HCT116 (cell line): Measurements from ENCODE around the gene BEGAIN. TPM values are rescaled to one million over a fixed set of nuclear protein-coding genes. Genes with fewer than 3 reads are reported as not detected.

Experiments
- ATAC-seq: fragments of 200-7000 bp; cut with Tn5 transposase; 2 replicates; pipeline ENCODE4 v1.9.1; 2020; ENCODE audit warnings: mild to moderate bottlenecking, moderate library complexity
- BruUV-seq: library from RNA; stranded (reverse); fragments of 400-500 nt; replicated peaks from 2 replicates; lab custom pipeline; 2021; lab: Mats Ljungman, UMichigan
- CTCF ChIA-PET: fragments of 300-600 bp; sonication (Branson Sonifier 250); formaldehyde crosslinking; loops from one replicate; lab custom pipeline; 2021; ENCODE audit warnings: antibody characterized with exemption; lab: Charles Lee
- POLR2A ChIA-PET: fragments of 300-600, 350-600 bp; sonication (Branson Sonifier 250); formaldehyde crosslinking; loops from one replicate; lab custom pipeline; 2021; ENCODE audit warnings: antibody characterized with exemption; lab: Charles Lee
- RAD21 ChIA-PET, 2 experiments: fragments of 300-600 bp; sonication (Branson Sonifier 250); formaldehyde crosslinking; loops; one replicate each; lab custom pipeline; 2023; ENCODE audit warnings: low total read pairs in 2 of 2; ENCODE audit not compliant: uncharacterized antibody in 2 of 2, unreplicated experiment in 2 of 2, low non-redundant PET in 1 of 2; lab: Charles Lee
- DNase-seq: peaks from one replicate; pipeline ENCODE4 v3.0.0-alpha.2; 2010; ENCODE audit warnings: low read depth, low spot score
- H2AFZ ChIP-seq: fragments of 200-600 bp; shearing (Covaris generic), sonication (generic); 2 replicates; pipeline ENCODE4 v1.6.1; 2017; ENCODE audit warnings: low read depth, mixed run types, mixed read lengths, antibody characterized with exemption, low read length; ENCODE audit not compliant: poor library complexity, severe bottlenecking
- H3K27ac ChIP-seq: 2 replicates; pipeline ENCODE4 v1.5.1; 2012; ENCODE audit warnings: low read depth, low read length
- H3K27me3 ChIP-seq: fragments of 200-600 bp; sonication (generic); 2 replicates; pipeline ENCODE4 v1.6.1; 2016; ENCODE audit warnings: mixed run types, low read length, mixed read lengths; ENCODE audit not compliant: insufficient read depth
- H3K36me3 ChIP-seq, 2 experiments: fragments of 200-500 bp in 1 of 2; fragments of 200-600 bp in 1 of 2; sonication (Bioruptor generic) in 1 of 2; sonication (generic) in 1 of 2; 2 replicates each; pipeline versions ENCODE4 v1.5.1 to v1.6.1; 2014 to 2016; ENCODE audit warnings: low read length in 2 of 2, inconsistent platforms in 1 of 2, mixed read lengths in 1 of 2, mixed run types in 1 of 2; ENCODE audit not compliant: insufficient read depth in 2 of 2, control insufficient read depth in 1 of 2
- H3K4me1 ChIP-seq, 2 experiments: fragments of 200-600 bp in 1 of 2; sonication (generic) in 1 of 2; 2 replicates each; pipeline versions ENCODE4 v1.5.1 to v1.6.1; 2012 to 2017; ENCODE audit warnings: low read length in 2 of 2, inconsistent platforms in 1 of 2, mild to moderate bottlenecking in 1 of 2, mixed read lengths in 1 of 2, mixed run types in 1 of 2, moderate library complexity in 1 of 2; ENCODE audit not compliant: insufficient read depth in 2 of 2, control insufficient read depth in 1 of 2
- H3K4me2 ChIP-seq: fragments of 200-600 bp; sonication (generic); 2 replicates; pipeline ENCODE4 v1.6.1; 2017; ENCODE audit warnings: mixed run types, low read length, mixed read lengths
- H3K4me3 ChIP-seq, 2 experiments: fragments of 200-600 bp in 1 of 2; sonication (generic) in 1 of 2; replicated peaks in 1 of 2; 2 replicates each; pipeline ENCODE4 v1.5.1; 2011 to 2016; ENCODE audit warnings: low read length in 2 of 2, control low read depth in 1 of 2, low read depth in 1 of 2, mild to moderate bottlenecking in 1 of 2, mixed read lengths in 1 of 2, mixed run types in 1 of 2
- H3K79me2 ChIP-seq: fragments of 200-600 bp; sonication (generic); 2 replicates; pipeline ENCODE4 v1.6.1; 2017; ENCODE audit warnings: mild to moderate bottlenecking, mixed run types, low read length, moderate library complexity, mixed read lengths; ENCODE audit not compliant: insufficient read depth
- H3K9ac ChIP-seq: fragments of 200-600 bp; sonication (generic); 2 replicates; pipeline ENCODE4 v1.6.1; 2016; ENCODE audit warnings: low read length, mixed read lengths
- H3K9me2 ChIP-seq: fragments of 200-600 bp; sonication (generic), shearing (Covaris generic); 2 replicates; pipeline ENCODE4 v1.6.1; 2017; ENCODE audit warnings: mixed run types, mild to moderate bottlenecking, moderate library complexity; ENCODE audit not compliant: insufficient read depth
- H3K9me3 ChIP-seq, 2 experiments: fragments of 200-500 bp in 1 of 2; fragments of 200-600 bp in 1 of 2; sonication (Bioruptor generic) in 1 of 2; sonication (generic) in 1 of 2; 2 replicates each; pipeline ENCODE4 v1.6.1; 2014 to 2017; ENCODE audit warnings: low read length in 2 of 2, mixed read lengths in 2 of 2, inconsistent platforms in 1 of 2, low read depth in 1 of 2, mild to moderate bottlenecking in 1 of 2, mixed run types in 1 of 2, moderate library complexity in 1 of 2; ENCODE audit not compliant: control insufficient read depth in 1 of 2, insufficient read depth in 1 of 2
- H4K20me1 ChIP-seq: fragments of 200-600 bp; sonication (generic), shearing (Covaris generic); 2 replicates; pipeline ENCODE4 v1.6.1; 2017; ENCODE audit warnings: mixed run types, mild to moderate bottlenecking, moderate library complexity; ENCODE audit not compliant: insufficient read depth
- CBX3 ChIP-seq: IDR thresholded peaks from 2 replicates; pipeline ENCODE4 v1.6.1; 2012; ENCODE audit warnings: low read depth
- EGR1 ChIP-seq: IDR thresholded peaks from 2 replicates; pipeline ENCODE4 v1.6.1; 2012; ENCODE audit warnings: low read depth
- EZH2 ChIP-seq: fragments of 200-600 bp; sonication (generic); IDR thresholded peaks from 2 replicates; pipeline ENCODE4 v1.6.1; 2017; ENCODE audit warnings: antibody characterized with exemption, mixed run types
- EZH2phosphoT487 ChIP-seq: fragments of 200-600 bp; IDR thresholded peaks from 2 replicates; pipeline ENCODE4 v1.6.1; 2018; ENCODE audit warnings: antibody characterized with exemption, borderline replicate concordance
- FOSL1 ChIP-seq: IDR thresholded peaks from 2 replicates; pipeline ENCODE4 v1.6.1; 2012; ENCODE audit warnings: low read depth
- JUND ChIP-seq: IDR thresholded peaks from 2 replicates; pipeline ENCODE4 v1.6.1; 2012
- SRF ChIP-seq: IDR thresholded peaks from 2 replicates; pipeline ENCODE4 v1.6.1; 2012; ENCODE audit warnings: low read depth
- YY1 ChIP-seq: IDR thresholded peaks from 2 replicates; pipeline ENCODE4 v1.6.1; 2011; ENCODE audit warnings: low read length, low read depth, moderate library complexity, mild to moderate bottlenecking; ENCODE audit not compliant: insufficient replicate concordance; ENCODE audit errors: extremely low read depth
- intact Hi-C: fragments of 100-400 bp; cut with micrococcal nuclease; formaldehyde crosslinking; loops from 2 replicates; pipeline ENCODE4 v1.10.0; 2022
- total RNA-seq: library from RNA; stranded (reverse); gene quantifications from one replicate; pipeline ENCODE4 v1.2.1, GENCODE V29; 2021; ENCODE audit not compliant: unreplicated experiment
- TF ChIP-seq, protein P1 (sequence below): IDR thresholded peaks from 2 replicates; pipeline ENCODE4 v1.6.1; 2012
- TF ChIP-seq, protein P2 (sequence below): IDR thresholded peaks from 2 replicates; pipeline ENCODE4 v1.6.1; 2012; ENCODE audit warnings: low read depth
- TF ChIP-seq, protein P3 (sequence below): IDR thresholded peaks from 2 replicates; pipeline ENCODE4 v1.6.1; 2011; ENCODE audit warnings: mild to moderate bottlenecking, low read length, moderate library complexity; ENCODE audit not compliant: insufficient replicate concordance; ENCODE audit errors: extremely low read depth
- TF ChIP-seq, protein P4 (sequence below), 3 experiments: fragments of 200-600 bp in 1 of 3; sonication (generic) in 1 of 3; IDR thresholded peaks in 2 of 3; conservative IDR thresholded peaks in 1 of 3; 2 replicates each; pipeline ENCODE4 v1.5.1; 2012 to 2017; ENCODE audit warnings: low read depth in 2 of 3, low read length in 2 of 3, antibody characterized with exemption in 1 of 3, borderline replicate concordance in 1 of 3, control low read depth in 1 of 3, mild to moderate bottlenecking in 1 of 3, mixed read lengths in 1 of 3, mixed run types in 1 of 3, moderate library complexity in 1 of 3; ENCODE audit not compliant: insufficient read depth in 1 of 3

Gene BEGAIN
- total RNA-seq, 1 experiment from 2014 or later: 8.5 TPM

DNA sequence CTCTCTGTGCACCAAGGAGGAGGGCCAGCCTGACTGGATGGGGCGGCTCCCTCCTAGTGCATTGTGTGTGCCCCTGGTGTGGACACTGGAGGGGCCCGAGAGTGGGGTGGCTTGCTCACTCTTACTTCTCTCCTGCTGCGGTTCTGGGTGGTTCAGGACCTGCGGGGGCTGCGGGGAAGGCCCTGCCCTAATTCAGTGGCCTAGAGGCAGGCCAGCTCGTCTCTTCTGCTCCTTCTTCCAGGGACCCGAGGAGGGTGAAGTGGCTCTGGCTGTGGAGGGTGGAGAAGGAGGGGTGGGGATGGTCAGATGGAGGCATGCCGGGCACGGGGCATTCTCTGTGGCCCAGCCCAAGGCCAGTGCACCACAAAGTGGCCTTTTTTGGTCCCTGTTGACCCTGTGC is 87.1 kb downstream of the BEGAIN start:
- H3K4me1 ChIP-seq: peaks cover 0 to 5% of the 10 kb centered on the region in 2 experiments; a peak in 2 of 4 replicates
- no peak for ATAC-seq
- TF ChIP-seq, protein P1, sequence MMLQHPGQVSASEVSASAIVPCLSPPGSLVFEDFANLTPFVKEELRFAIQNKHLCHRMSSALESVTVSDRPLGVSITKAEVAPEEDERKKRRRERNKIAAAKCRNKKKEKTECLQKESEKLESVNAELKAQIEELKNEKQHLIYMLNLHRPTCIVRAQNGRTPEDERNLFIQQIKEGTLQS: no peak
- TF ChIP-seq CBX3: no peak
- TF ChIP-seq JUND: no peak
- TF ChIP-seq SRF: no peak
- no peak for TF ChIP-seq FOSL1
- TF ChIP-seq EGR1: no peak
- TF ChIP-seq, protein P2, sequence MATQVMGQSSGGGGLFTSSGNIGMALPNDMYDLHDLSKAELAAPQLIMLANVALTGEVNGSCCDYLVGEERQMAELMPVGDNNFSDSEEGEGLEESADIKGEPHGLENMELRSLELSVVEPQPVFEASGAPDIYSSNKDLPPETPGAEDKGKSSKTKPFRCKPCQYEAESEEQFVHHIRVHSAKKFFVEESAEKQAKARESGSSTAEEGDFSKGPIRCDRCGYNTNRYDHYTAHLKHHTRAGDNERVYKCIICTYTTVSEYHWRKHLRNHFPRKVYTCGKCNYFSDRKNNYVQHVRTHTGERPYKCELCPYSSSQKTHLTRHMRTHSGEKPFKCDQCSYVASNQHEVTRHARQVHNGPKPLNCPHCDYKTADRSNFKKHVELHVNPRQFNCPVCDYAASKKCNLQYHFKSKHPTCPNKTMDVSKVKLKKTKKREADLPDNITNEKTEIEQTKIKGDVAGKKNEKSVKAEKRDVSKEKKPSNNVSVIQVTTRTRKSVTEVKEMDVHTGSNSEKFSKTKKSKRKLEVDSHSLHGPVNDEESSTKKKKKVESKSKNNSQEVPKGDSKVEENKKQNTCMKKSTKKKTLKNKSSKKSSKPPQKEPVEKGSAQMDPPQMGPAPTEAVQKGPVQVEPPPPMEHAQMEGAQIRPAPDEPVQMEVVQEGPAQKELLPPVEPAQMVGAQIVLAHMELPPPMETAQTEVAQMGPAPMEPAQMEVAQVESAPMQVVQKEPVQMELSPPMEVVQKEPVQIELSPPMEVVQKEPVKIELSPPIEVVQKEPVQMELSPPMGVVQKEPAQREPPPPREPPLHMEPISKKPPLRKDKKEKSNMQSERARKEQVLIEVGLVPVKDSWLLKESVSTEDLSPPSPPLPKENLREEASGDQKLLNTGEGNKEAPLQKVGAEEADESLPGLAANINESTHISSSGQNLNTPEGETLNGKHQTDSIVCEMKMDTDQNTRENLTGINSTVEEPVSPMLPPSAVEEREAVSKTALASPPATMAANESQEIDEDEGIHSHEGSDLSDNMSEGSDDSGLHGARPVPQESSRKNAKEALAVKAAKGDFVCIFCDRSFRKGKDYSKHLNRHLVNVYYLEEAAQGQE: no peak
- TF ChIP-seq, protein P3, sequence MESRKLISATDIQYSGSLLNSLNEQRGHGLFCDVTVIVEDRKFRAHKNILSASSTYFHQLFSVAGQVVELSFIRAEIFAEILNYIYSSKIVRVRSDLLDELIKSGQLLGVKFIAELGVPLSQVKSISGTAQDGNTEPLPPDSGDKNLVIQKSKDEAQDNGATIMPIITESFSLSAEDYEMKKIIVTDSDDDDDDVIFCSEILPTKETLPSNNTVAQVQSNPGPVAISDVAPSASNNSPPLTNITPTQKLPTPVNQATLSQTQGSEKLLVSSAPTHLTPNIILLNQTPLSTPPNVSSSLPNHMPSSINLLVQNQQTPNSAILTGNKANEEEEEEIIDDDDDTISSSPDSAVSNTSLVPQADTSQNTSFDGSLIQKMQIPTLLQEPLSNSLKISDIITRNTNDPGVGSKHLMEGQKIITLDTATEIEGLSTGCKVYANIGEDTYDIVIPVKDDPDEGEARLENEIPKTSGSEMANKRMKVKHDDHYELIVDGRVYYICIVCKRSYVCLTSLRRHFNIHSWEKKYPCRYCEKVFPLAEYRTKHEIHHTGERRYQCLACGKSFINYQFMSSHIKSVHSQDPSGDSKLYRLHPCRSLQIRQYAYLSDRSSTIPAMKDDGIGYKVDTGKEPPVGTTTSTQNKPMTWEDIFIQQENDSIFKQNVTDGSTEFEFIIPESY: no peak
- TF ChIP-seq YY1: no peak
- no peak for TF ChIP-seq EZH2phosphoT487
- TF ChIP-seq EZH2: no peak
- TF ChIP-seq, protein P4, sequence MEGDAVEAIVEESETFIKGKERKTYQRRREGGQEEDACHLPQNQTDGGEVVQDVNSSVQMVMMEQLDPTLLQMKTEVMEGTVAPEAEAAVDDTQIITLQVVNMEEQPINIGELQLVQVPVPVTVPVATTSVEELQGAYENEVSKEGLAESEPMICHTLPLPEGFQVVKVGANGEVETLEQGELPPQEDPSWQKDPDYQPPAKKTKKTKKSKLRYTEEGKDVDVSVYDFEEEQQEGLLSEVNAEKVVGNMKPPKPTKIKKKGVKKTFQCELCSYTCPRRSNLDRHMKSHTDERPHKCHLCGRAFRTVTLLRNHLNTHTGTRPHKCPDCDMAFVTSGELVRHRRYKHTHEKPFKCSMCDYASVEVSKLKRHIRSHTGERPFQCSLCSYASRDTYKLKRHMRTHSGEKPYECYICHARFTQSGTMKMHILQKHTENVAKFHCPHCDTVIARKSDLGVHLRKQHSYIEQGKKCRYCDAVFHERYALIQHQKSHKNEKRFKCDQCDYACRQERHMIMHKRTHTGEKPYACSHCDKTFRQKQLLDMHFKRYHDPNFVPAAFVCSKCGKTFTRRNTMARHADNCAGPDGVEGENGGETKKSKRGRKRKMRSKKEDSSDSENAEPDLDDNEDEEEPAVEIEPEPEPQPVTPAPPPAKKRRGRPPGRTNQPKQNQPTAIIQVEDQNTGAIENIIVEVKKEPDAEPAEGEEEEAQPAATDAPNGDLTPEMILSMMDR (IDR thresholded peaks at IDR 0.05 in 2 of 3, conservative IDR thresholded peaks at IDR 0.05 in 1 of 3; ENCODE audit: borderline replicate concordance in 1 of 3, insufficient read depth in 1 of 3, low read depth in 2 of 3, low read length in 2 of 3): no peak
- TF ChIP-seq, all 23 proteins: peak for 0
- CTCF ChIA-PET: no interaction called here
- no peak overlapping the region for H3K4me3 ChIP-seq
- no peak overlapping the region for H3K27ac ChIP-seq
- H3K9me2 ChIP-seq: no peaks in the 10 kb centered on the region
- RAD21 ChIA-PET: no interaction called here
- DNase-seq: no peak
- no peaks in the 10 kb centered on the region for H3K27me3 ChIP-seq
- no peaks in the 10 kb centered on the region for H4K20me1 ChIP-seq
- no peak overlapping the region for H3K4me2 ChIP-seq
- no peaks in the 10 kb centered on the region for H3K9me3 ChIP-seq
- no peak overlapping the region for H3K9ac ChIP-seq
- no peak overlapping the region for H2AFZ ChIP-seq
- BruUV-seq: no TSS peak
- no peaks in the 10 kb centered on the region for H3K36me3 ChIP-seq
- intact Hi-C loops: no loop called here
- POLR2A ChIA-PET: no interaction called here
- no peaks in the 10 kb centered on the region for H3K79me2 ChIP-seq
